ENCODE results near the gene ALG1.

DNA sequence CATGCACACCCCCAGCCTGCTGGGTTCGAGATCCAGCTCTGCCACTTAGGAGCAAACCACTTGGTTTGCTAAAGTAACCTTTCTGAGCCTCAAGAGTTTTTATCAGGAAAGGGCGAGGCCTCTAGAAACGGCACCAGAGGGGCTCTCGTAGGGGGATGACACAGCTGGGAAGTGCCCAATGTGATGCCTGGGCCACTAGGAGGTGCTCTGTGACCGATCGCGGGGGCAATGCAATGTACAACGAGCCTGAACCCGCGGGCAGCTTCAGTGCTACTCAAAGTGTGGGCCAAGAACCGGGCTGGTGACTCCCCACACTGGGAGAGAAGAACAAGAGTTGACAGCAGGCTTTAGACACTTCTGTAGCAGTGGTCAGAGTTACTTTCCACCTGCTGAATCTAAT is 15.3 kb upstream of the ALG1 start:
- TF ChIP-seq, protein P1, sequence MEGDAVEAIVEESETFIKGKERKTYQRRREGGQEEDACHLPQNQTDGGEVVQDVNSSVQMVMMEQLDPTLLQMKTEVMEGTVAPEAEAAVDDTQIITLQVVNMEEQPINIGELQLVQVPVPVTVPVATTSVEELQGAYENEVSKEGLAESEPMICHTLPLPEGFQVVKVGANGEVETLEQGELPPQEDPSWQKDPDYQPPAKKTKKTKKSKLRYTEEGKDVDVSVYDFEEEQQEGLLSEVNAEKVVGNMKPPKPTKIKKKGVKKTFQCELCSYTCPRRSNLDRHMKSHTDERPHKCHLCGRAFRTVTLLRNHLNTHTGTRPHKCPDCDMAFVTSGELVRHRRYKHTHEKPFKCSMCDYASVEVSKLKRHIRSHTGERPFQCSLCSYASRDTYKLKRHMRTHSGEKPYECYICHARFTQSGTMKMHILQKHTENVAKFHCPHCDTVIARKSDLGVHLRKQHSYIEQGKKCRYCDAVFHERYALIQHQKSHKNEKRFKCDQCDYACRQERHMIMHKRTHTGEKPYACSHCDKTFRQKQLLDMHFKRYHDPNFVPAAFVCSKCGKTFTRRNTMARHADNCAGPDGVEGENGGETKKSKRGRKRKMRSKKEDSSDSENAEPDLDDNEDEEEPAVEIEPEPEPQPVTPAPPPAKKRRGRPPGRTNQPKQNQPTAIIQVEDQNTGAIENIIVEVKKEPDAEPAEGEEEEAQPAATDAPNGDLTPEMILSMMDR (IDR thresholded peaks at IDR 0.05), result no peak
- no peak for TF ChIP-seq POLR2A (IDR thresholded peaks at IDR 0.05)

All from breast epithelium (tissue), 3 donors.